GM12878 (cell line): ENCODE results near the gene CAMK2A. TPM values are rescaled to one million over a fixed set of nuclear protein-coding genes. Genes with fewer than 3 reads are reported as not detected.
A peak's percentile ranks its signal among the peaks of the same experiment; 100 is the strongest.

Source experiments
- ATAC-seq: fragments of 200-7000 bp; cut with Tn5 transposase; 3 replicates; pipeline ENCODE4 v1.9.1; 2020; ENCODE audit warnings: mild to moderate bottlenecking, moderate library complexity
- BruUV-seq: library from RNA; stranded (reverse); fragments of 400-500 nt; replicated peaks from 2 replicates; lab custom pipeline; 2021; lab: Mats Ljungman, UMichigan
- CTCF ChIA-PET: fragments of 300-600 bp; sonication (Branson Sonifier 250); formaldehyde crosslinking; extraction: SDS; loops from one replicate; lab custom pipeline; 2021; ENCODE audit warnings: inconsistent platforms; lab: Yijun Ruan, JAX
- POLR2A ChIA-PET: fragments of 350-600 bp; formaldehyde crosslinking; extraction: SDS; loops from one replicate; lab custom pipeline; 2021; ENCODE audit warnings: inconsistent platforms; lab: Charles Lee
- RAD21 ChIA-PET: fragments of 300-600 bp; sonication (Branson Sonifier 250); formaldehyde crosslinking; loops from one replicate; lab custom pipeline; 2023; ENCODE audit warnings: antibody characterized with exemption; ENCODE audit not compliant: unreplicated experiment; lab: Charles Lee
- SMC1A ChIA-PET: fragments of 300-600 bp; sonication (Branson Sonifier 250); formaldehyde crosslinking; loops from one replicate; lab custom pipeline; 2023; ENCODE audit not compliant: unreplicated experiment, uncharacterized antibody; lab: Charles Lee
- DNase-seq: peaks from one replicate; pipeline ENCODE4 v3.0.0-alpha.2; 2011; ENCODE audit warnings: low read depth, low spot score
- FAIRE-seq: peaks from 3 replicates; lab custom pipeline; 2011; peaks lifted over from hg19 to GRCh38; lab: Jason Lieb, UNC
- H2AFZ ChIP-seq: 2 replicates; pipeline ENCODE4 v1.6.0; 2011; ENCODE audit warnings: low read depth, low read length, control low read depth; ENCODE audit not compliant: control insufficient read depth
- H3K27ac ChIP-seq: 2 replicates; pipeline ENCODE4 v1.5.1; 2011; ENCODE audit warnings: control low read depth; ENCODE audit not compliant: control insufficient read depth, insufficient read depth
- H3K27me3 ChIP-seq, 2 experiments: replicated peaks in 1 of 2; 2 replicates each; pipeline versions ENCODE4 v1.6.0 to v1.6.1; 2011; ENCODE audit warnings: low read length in 1 of 2; ENCODE audit not compliant: control insufficient read depth in 2 of 2, insufficient read depth in 2 of 2
- H3K36me3 ChIP-seq, 2 experiments: 2 replicates each; pipeline ENCODE4 v1.5.1; 2011; ENCODE audit warnings: low read length in 1 of 2; ENCODE audit not compliant: control insufficient read depth in 2 of 2, insufficient read depth in 2 of 2
- H3K4me1 ChIP-seq: 2 replicates; pipeline ENCODE4 v1.6.1; 2011; ENCODE audit warnings: mild to moderate bottlenecking, low read length, moderate library complexity, mixed read lengths; ENCODE audit not compliant: control insufficient read depth, insufficient read depth
- H3K4me2 ChIP-seq: 2 replicates; pipeline ENCODE4 v1.6.0; 2011; ENCODE audit warnings: control low read depth; ENCODE audit not compliant: control insufficient read depth, insufficient read depth
- H3K4me3 ChIP-seq: fragments of 200-600 bp; sonication (generic); 2 replicates; pipeline ENCODE4 v1.5.1; 2016
- H3K79me2 ChIP-seq: 2 replicates; pipeline ENCODE4 v1.6.0; 2011; ENCODE audit warnings: low read length; ENCODE audit not compliant: control insufficient read depth, insufficient read depth
- H3K9ac ChIP-seq: 2 replicates; pipeline ENCODE4 v1.8.0; 2011; ENCODE audit warnings: low read length, control low read depth, mixed read lengths; ENCODE audit not compliant: control insufficient read depth, insufficient read depth
- H3K9me3 ChIP-seq: replicated peaks from 3 replicates; pipeline ENCODE4 v1.5.1; 2011; ENCODE audit warnings: mild to moderate bottlenecking, low read length; ENCODE audit not compliant: control insufficient read depth, insufficient read depth
- H4K20me1 ChIP-seq: 2 replicates; pipeline ENCODE4 v1.6.0; 2011; ENCODE audit not compliant: control insufficient read depth, insufficient read depth
- HDGF ChIP-seq: fragments of 450-650 bp; IDR thresholded peaks from 2 replicates; pipeline ENCODE4 v1.6.1; 2016; ENCODE audit warnings: antibody characterized with exemption
- PAX5 ChIP-seq: IDR thresholded peaks from 2 replicates; pipeline ENCODE4 v1.6.1; 2011; ENCODE audit warnings: low read depth, low read length, borderline replicate concordance
- SIN3A ChIP-seq: IDR thresholded peaks from 2 replicates; pipeline ENCODE4 v1.6.1; 2012; ENCODE audit warnings: low read depth, low read length, improper control_type of control experiment
- SMARCA5 ChIP-seq: fragments of 450-650 bp; IDR thresholded peaks from 2 replicates; pipeline ENCODE4 v1.6.1; 2017; ENCODE audit warnings: mild to moderate bottlenecking
- TCF3 ChIP-seq: IDR thresholded peaks from 2 replicates; pipeline ENCODE4 v1.6.1; 2012; ENCODE audit warnings: low read depth, mild to moderate bottlenecking, low read length, borderline replicate concordance; ENCODE audit not compliant: insufficient read depth
- ZZZ3 ChIP-seq: IDR thresholded peaks from 2 replicates; pipeline ENCODE4 v1.6.1; 2011; ENCODE audit warnings: low read depth; ENCODE audit not compliant: control insufficient read depth, insufficient read length
- WGBS: methylation state at CpG from one replicate; pipeline ENCODE4 v1.1.6; 2016; ENCODE audit warnings: low lambda C conversion rate; ENCODE audit not compliant: insufficient replicate concordance, insufficient coverage; ENCODE audit errors: missing lambda C conversion rate; 5-methylcytosine and 5-hydroxymethylcytosine counted together
- in situ Hi-C: fragments of 300-500 bp; cut with MboI; formaldehyde crosslinking; loops from 9 replicates; pipeline ENCODE4 v1.14.3; 2018; ENCODE audit warnings: mixed read lengths
- intact Hi-C: fragments of 100-400 bp; cut with micrococcal nuclease; formaldehyde crosslinking; loops from one replicate; pipeline ENCODE4 v1.14.2; 2022; ENCODE audit not compliant: unreplicated experiment
- polyA plus RNA-seq, 11 experiments: library from polyadenylated mRNA; depleted of rRNA in 4 of 11; unstranded in 6 of 11; stranded (reverse) in 5 of 11; fragments of >200 nt; fragmentation: Nextera tagmentation in 4 of 11; fragmentation: Illumina TruSeq in 1 of 11; extraction: Ambion mirVana in 4 of 11; extraction: Trizol in 1 of 11; gene quantifications; 1 replicate in 1 of 11; 2 replicates in 10 of 11; pipeline versions ENCODE4 v1.2.1 to v1.2.3, GENCODE V29; 2011 to 2016; ENCODE audit warnings: inconsistent platforms in 2 of 11, missing spikeins in 2 of 11, low read depth in 1 of 11
- total RNA-seq, 4 experiments: library from RNA; depleted of rRNA in 3 of 4; stranded (reverse); fragments of >200 nt in 3 of 4; fragmentation: Illumina TruSeq in 1 of 4; extraction: Trizol in 1 of 4; gene quantifications; 2 replicates each; pipeline versions ENCODE4 v1.2.1 to v1.2.3, GENCODE V29; 2013 to 2021
- TF ChIP-seq, protein P1 (sequence below): fragments of 450-650 bp; IDR thresholded peaks from 2 replicates; pipeline ENCODE4 v1.6.1; 2017; ENCODE audit warnings: low read depth, mild to moderate bottlenecking, moderate library complexity
- TF ChIP-seq, protein P2 (sequence below): fragments of 450-650 bp; IDR thresholded peaks from 2 replicates; pipeline ENCODE4 v1.6.1; 2017; ENCODE audit warnings: mild to moderate bottlenecking, low read depth, inconsistent platforms; ENCODE audit not compliant: poor library complexity, severe bottlenecking
- TF ChIP-seq, protein P3 (sequence below): fragments of 450-650 bp; IDR thresholded peaks from 2 replicates; pipeline ENCODE4 v1.6.1; 2016; ENCODE audit warnings: mild to moderate bottlenecking

The CAMK2A gene
- total and polyA plus RNA-seq, 10 of the 15 experiments (the other 5 are each of a cell fraction or from before 2014, with no cell fraction given): 0.11 TPM; not detected in 9

DNA sequence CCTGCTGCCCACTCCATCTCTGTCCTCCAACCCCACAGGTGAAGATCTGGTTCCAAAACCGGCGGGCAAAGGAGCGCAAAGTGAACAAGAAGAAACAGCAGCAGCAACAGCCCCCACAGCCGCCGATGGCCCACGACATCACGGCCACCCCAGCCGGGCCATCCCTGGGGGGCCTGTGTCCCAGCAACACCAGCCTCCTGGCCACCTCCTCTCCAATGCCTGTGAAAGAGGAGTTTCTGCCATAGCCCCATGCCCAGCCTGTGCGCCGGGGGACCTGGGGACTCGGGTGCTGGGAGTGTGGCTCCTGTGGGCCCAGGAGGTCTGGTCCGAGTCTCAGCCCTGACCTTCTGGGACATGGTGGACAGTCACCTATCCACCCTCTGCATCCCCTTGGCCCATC lies 106.1 kb downstream of the CAMK2A start (continued):
- TF ChIP-seq TCF3: no peak
- TF ChIP-seq SIN3A: no peak
- TF ChIP-seq, protein P1, sequence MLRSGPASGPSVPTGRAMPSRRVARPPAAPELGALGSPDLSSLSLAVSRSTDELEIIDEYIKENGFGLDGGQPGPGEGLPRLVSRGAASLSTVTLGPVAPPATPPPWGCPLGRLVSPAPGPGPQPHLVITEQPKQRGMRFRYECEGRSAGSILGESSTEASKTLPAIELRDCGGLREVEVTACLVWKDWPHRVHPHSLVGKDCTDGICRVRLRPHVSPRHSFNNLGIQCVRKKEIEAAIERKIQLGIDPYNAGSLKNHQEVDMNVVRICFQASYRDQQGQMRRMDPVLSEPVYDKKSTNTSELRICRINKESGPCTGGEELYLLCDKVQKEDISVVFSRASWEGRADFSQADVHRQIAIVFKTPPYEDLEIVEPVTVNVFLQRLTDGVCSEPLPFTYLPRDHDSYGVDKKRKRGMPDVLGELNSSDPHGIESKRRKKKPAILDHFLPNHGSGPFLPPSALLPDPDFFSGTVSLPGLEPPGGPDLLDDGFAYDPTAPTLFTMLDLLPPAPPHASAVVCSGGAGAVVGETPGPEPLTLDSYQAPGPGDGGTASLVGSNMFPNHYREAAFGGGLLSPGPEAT: no peak

DNA sequence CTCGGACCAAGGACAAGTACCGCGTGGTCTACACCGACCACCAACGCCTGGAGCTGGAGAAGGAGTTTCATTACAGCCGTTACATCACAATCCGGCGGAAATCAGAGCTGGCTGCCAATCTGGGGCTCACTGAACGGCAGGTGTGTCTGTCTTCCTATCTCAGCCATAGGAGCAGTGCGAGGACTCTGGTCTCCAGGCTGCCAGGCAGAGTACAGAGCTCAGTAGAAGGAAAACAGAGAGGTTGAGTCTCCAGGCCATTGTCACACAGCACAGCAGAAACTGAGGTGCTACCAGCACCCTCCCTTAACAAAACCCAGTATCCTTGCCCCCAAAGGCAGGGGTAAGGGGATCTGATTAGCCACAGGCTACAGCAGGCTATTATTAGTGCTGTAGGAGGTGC lies 106.8 kb downstream of the CAMK2A start:
- DNase-seq: no peak
- no TSS peak for BruUV-seq
- TF ChIP-seq SMARCA5 (0 out of 2 replicates have a peak, but pooled peaks have one; percentile 49), HDGF (no peak), ZZZ3 (no peak), PAX5 (no peak)
- TF ChIP-seq, protein P2, sequence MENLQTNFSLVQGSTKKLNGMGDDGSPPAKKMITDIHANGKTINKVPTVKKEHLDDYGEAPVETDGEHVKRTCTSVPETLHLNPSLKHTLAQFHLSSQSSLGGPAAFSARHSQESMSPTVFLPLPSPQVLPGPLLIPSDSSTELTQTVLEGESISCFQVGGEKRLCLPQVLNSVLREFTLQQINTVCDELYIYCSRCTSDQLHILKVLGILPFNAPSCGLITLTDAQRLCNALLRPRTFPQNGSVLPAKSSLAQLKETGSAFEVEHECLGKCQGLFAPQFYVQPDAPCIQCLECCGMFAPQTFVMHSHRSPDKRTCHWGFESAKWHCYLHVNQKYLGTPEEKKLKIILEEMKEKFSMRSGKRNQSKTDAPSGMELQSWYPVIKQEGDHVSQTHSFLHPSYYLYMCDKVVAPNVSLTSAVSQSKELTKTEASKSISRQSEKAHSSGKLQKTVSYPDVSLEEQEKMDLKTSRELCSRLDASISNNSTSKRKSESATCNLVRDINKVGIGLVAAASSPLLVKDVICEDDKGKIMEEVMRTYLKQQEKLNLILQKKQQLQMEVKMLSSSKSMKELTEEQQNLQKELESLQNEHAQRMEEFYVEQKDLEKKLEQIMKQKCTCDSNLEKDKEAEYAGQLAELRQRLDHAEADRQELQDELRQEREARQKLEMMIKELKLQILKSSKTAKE: no peak
- TF ChIP-seq, protein P3, sequence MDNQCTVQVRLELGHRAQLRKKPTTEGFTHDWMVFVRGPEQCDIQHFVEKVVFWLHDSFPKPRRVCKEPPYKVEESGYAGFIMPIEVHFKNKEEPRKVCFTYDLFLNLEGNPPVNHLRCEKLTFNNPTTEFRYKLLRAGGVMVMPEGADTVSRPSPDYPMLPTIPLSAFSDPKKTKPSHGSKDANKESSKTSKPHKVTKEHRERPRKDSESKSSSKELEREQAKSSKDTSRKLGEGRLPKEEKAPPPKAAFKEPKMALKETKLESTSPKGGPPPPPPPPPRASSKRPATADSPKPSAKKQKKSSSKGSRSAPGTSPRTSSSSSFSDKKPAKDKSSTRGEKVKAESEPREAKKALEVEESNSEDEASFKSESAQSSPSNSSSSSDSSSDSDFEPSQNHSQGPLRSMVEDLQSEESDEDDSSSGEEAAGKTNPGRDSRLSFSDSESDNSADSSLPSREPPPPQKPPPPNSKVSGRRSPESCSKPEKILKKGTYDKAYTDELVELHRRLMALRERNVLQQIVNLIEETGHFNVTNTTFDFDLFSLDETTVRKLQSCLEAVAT: no peak
- SMC1A ChIA-PET: interaction anchor here (2.1 kb wide), 1 partner anchor 10 kb away, joined by 7 read pairs; no protein-coding TSS in a partner anchor
- Histone ChIP-seq H3K27ac (no peak overlapping the region), H3K9me3 (no peaks in the 10 kb centered on the region), H4K20me1 (no peaks in the 10 kb centered on the region), H3K4me1 (no peaks in the 10 kb centered on the region), H2AFZ (no peak overlapping the region), H3K27me3 (no peaks in the 10 kb centered on the region; a peak in 1 of 4 replicates), H3K36me3 (no peaks in the 10 kb centered on the region), H3K4me2 (no peak overlapping the region), H3K4me3 (no peak overlapping the region), H3K9ac (no peak overlapping the region), H3K79me2 (no peaks in the 10 kb centered on the region)
- no peak for FAIRE-seq
- CTCF ChIA-PET: no interaction called here
- WGBS: 58% methylated on average over 10 of the region's 10 CpGs
- ATAC-seq: no peak
- intact Hi-C loops (no loop called here), in situ Hi-C loops (no loop called here)
- RAD21 ChIA-PET: no interaction called here
- POLR2A ChIA-PET: no interaction called here
